Effector CD8-positive, alpha-beta T cell (primary cell): ENCODE measurements around the gene PDS5A.
"Not testable (repeated sequence)": the region's sequence is repeated elsewhere in the genome, so short reads cannot be mapped to it uniquely, and the experiment has no call there.

ENCODE experiments used
- DNase-seq: peaks from one replicate; lab custom pipeline; 2025; lab: John Stamatoyannopoulos, UW

Gene PDS5A

GRCh38 chr4:39838431-39838830 lies 139.3 kb downstream of the PDS5A start:
- DNase-seq: not testable (repeated sequence)

DNA sequence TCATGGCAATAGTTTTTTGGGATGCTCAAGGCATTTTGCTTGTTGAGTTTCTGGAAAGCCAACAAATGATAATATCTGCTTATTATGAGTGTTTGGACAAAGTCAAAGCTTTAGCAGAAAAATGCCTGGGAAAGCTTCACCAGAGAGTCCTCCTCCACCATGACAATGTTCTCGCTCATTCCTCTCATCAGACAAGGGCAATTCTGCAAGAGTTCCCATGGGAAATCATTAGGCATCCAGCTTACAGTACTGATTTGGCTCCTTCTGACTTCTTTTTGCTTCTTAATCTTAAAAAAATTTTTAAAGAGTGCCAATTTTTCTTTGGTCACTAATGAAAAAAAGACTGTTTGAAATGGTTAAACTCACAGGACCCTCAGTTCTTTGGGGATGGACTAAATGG lies 143.4 kb downstream of the PDS5A start:
- DNase-seq: no peak

GRCh38 chr4:39825741-39826231 lies 151.9 kb downstream of the PDS5A start:
- DNase-seq: no peak

GRCh38 chr4:39825090-39825489 lies 152.6 kb downstream of the PDS5A start:
- DNase-seq: no peak

DNA sequence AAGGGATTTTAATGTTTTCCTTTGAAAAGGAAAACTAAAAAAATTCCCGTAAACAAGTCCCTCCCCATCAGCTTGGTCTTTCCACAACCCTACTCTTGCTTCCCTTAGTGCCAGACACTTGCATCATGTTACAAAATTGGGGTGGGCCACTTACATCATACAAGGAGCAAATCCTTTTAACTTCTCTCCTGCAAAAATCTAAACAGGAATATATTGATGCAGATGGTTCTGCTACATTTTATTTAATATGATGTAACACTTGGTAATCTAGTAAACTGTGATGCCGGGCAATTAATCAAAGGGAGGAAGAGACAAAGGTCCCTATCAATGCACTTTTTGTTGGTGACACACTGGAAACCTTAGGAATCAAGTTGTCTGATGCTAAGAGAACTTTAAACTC lies 154.5 kb downstream of the PDS5A start:
- DNase-seq: no peak

DNA sequence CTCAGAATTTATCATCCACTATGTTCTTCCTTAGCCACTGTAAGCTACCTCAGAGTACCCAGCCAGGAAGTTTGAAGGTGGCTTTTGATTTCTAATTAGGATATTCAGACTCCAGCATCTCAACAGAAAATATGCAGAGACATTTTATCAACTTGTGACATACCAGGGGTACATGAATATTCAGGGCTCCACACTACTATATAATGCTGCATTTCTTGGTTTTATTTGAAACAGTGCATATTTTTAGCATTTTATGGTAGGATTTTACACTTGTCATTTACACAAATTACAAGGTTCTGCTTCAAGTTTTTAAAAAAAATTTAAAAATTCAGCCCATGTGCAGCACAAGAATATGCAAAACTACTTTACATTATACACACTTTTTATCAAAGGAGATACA lies 155.0 kb downstream of the PDS5A start:
- no peak for DNase-seq

DNA sequence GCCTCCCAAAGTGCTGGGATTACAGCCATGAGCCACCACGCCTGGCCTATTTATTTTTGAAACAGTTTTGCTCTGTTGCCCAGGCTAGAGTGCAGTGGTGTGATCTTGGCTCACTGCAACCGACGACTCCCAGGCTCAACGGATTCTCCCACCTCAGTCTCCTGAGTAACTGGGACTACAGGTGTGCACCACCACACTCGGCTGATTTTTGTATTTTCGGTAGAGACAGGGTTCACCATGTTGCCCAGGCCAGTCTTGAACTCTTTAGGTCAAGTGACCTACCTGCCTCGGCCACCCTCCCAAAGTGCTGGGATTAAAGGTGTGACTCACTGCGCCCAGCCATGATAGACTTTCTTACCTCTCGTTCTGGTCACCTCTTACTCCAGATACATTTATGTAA lies 155.8 kb downstream of the PDS5A start:
- no peak for DNase-seq

DNA sequence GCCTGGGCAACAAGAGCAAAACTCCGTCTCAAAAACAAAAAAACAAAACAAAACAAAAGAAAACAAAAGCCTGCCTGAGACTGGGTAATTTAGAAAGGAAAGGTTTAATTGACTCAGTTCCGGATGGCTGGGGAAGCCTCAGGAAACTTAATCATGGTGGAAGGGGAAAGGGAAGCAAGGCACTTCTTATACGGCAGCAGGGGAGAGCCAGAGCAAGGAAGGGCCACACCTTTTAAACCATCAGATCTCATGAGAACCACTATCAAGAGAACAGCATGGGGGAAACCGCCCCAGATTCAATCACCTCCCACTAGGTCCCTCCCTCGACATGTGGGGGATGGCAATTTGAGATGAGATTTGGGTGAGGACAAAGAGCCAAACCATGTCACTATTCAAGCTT lies 157.5 kb downstream of the PDS5A start:
- DNase-seq: no peak

GRCh38 chr4:39818646-39819045 lies 159.1 kb downstream of the PDS5A start:
- DNase-seq: no peak

DNA sequence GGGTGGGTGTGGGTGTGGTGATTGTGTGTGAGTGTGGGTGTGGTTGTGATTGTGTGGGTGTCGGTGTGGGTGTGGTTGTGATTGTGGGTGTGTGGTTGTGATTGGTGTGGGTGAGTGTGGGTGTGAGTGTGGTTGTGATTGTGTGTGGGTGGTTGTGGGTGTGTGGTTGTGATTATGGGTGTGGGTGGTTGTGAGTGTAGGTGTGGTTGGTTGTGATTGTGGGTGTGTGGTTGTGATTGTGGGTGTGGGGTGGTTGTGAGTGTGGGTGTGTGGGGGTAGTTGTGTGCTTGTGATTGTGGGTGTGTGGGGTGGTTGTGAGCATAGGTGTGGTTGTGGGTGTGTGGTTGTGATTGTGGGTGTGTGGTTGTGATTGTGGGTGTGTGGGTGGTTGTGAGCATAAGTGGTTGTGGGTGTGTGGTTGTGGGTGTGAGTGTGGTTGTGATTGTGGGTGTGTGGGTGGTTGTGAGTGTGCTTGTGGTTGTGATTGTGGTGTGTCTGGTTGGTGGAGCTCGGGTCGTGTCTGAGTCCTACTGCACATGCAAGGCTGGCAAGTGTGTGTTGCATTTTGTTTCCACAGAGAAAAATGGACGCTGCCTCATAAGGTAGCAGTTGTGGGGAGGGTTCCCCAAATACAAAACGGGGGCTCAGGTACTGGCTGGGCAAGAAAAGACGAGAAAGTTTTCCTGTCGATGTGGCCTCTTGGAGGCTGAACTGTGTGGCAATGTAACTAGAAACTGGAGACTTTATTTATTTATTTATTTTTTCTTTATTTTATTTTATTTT lies 163.1 kb downstream of the PDS5A start:
- DNase-seq: peak; percentile 6

DNA sequence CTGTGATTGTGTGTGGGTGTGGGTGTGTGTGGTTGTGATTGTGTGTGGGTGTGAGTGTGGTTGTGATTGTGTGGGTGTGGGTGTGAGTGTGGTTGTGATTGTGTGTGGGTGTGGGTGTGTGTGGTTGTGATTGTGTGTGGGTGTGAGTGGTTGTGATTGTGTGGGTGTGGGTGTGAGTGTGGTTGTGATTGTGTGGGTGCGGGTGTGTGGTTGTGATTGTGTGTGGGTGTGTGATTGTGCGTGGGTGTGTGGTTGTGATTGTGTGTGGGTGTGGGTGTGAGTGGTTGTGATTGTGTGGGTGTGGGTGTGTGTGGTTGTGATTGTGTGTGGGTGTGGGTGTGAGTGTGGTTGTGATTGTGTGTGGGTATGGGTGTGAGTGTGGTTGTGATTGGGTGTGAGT lies 163.9 kb downstream of the PDS5A start:
- not testable (repeated sequence) for DNase-seq

- DNase-seq: not testable (repeated sequence)
These were observed 164.7 kb downstream of the PDS5A start for GRCh38 chr4:39813033-39813432.

DNA sequence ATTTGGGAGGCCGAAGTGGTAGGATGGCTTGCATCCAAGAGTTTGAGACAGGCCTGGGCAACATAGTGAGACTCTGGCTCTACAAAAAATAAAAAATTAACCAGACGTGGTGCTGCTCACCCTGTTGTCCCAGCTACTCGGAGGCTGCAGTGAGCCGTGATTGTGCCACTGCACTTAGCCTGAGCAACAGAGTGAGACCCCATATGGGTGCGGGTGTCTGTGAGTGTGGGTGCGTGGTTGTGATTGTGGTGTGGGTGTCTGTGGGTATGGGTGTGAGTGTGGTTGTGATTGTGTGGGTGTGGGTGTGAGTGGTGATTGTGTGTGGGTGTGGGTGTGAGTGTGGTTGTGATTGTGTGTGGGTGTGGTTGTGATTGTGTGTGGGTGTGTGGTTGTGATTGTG lies 165.2 kb downstream of the PDS5A start:
- no peak for DNase-seq

- DNase-seq: no peak
These were observed 169.4 kb downstream of the PDS5A start for GRCh38 chr4:39808231-39808749.

- no peak for DNase-seq
These were observed 175.7 kb downstream of the PDS5A start for GRCh38 chr4:39802005-39802404.

DNA sequence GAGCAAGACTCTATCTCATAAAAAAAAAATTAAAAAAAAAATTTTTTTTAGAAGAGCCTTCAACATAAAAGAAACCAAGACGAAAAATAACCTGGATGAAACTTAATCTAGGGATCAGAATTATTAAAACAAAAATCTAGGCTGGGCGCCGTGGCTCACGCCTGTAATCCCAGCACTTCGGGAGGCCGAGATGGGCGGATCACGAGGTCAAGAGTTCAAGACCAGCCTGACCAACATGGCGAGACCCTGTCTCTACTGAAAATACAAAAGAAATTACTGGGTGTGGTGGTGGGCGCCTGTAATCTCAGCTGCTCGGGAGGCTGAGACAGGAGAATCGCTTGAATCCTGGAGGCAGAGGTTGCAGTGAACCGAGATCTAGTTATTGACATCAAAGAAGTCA lies 184.7 kb downstream of the PDS5A start:
- not testable (repeated sequence) for DNase-seq

DNA sequence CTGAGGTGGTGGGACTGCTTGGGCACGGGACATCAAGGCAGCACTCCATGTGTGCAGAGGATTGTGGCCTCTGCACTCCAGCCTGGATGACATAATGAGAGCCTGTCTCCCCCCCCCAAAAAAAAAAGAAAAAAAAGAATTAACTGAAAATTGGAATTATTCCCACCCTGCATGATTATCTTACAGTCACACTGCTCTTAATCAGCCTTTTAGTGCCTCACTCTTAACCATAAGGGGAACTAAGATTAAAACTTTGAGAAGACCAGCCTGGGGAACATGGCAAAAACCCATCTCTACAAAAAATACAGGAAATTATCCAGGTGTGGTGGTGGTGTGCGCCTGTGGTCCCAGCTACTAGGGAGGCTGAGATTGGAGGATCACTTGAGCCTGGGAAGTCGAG lies 185.2 kb downstream of the PDS5A start:
- DNase-seq: no peak

GRCh38 chr4:39792128-39792527 lies 185.6 kb downstream of the PDS5A start:
- DNase-seq: no peak

GRCh38 chr4:39786838-39787237 lies 190.9 kb downstream of the PDS5A start:
- DNase-seq: no peak

DNA sequence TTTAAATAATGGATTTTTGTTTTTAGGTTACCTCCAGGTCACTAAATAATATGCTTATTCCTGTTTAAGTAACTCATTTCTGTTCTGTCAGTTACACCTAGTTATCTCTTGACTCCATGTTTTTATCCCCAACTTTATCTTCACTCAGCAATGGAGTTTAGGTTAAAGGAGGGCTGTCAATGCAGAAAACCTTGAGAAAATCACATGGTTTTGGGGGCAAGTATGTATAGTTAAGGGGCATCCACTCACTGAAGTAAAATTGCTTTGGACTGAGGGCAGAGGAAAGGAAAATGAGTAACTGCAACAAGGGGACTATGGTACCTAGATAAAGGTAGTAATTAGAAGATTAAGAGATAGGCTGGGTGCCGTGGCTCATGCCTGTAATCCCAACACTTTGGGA lies 192.6 kb downstream of the PDS5A start:
- DNase-seq: no peak

GRCh38 chr4:39781988-39782387 lies 195.7 kb downstream of the PDS5A start:
- DNase-seq: not testable (repeated sequence)
